Mesothelial cell of epicardium (in vitro differentiated cells): ENCODE measurements around the gene LAMB2. TPM values are rescaled to one million over a fixed set of nuclear protein-coding genes. Genes with fewer than 3 reads are reported as not detected.
A peak's percentile ranks its signal among the peaks of the same experiment; 100 is the strongest.

Experiments
- DNase-seq, 2 experiments: peaks; one replicate each; pipeline ENCODE4 v3.0.0; 2021; ENCODE audit warnings: low spot score in 2 of 2; ENCODE audit not compliant: unreplicated experiment in 2 of 2
- H3K27ac Mint-ChIP-seq: 2 replicates; pipeline ENCODE4 v1.8.0; 2021; ENCODE audit warnings: mixed read lengths
- H3K27me3 Mint-ChIP-seq: 2 replicates; pipeline ENCODE4 v1.8.0; 2021; ENCODE audit warnings: low read depth, mixed read lengths
- H3K36me3 Mint-ChIP-seq: 2 replicates; pipeline ENCODE4 v1.8.0; 2021; ENCODE audit warnings: mixed read lengths
- H3K4me1 Mint-ChIP-seq: 2 replicates; pipeline ENCODE4 v1.8.0; 2021; ENCODE audit warnings: mixed read lengths
- H3K4me3 Mint-ChIP-seq: 2 replicates; pipeline ENCODE4 v1.8.0; 2021; ENCODE audit warnings: mild to moderate bottlenecking, moderate library complexity, mixed read lengths
- H3K9me3 Mint-ChIP-seq: 2 replicates; pipeline ENCODE4 v1.8.0; 2021; ENCODE audit warnings: mixed read lengths
- total RNA-seq: library from RNA; stranded (reverse); gene quantifications from 3 replicates; pipeline ENCODE4 v1.2.1, GENCODE V29; 2021
- TF ChIP-seq, protein P1 (sequence below): fragments of 200-600 bp; sonication (generic); IDR thresholded peaks from one replicate; pipeline ENCODE4 v1.5.0; 2021; ENCODE audit warnings: antibody characterized with exemption; ENCODE audit not compliant: unreplicated experiment

The LAMB2 gene
- total RNA-seq, 1 donor from 2014 or later = 359 TPM

DNA sequence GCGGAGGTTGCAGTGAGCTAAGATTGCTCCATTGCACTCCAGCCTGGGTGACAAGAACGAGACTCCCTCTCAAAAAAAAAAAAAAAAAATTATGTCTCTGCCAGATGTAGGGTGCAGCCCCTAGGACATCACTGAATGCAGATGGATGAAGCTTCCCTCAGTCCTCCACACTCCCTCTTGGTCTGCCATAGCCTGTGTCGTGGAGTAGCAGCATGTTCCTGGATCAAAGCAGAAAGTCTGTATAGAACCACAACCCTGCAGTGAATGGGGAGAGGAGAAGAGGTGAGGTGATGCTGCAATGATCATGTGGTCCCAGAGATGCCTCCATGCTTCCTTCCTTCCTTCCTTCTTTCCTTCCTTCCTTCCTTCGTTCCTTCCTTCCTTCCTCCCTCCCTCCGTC is 15.3 kb upstream of the LAMB2 start:
- Mint-ChIP-seq H3K27ac (no peak overlapping the region), H3K27me3 (peaks cover 2% of the 10 kb centered on the region), H3K9me3 (no peaks in the 10 kb centered on the region), H3K36me3 (no peaks in the 10 kb centered on the region), H3K4me3 (no peak overlapping the region), H3K4me1 (no peaks in the 10 kb centered on the region)
- no peak for DNase-seq
- TF ChIP-seq, protein P1, sequence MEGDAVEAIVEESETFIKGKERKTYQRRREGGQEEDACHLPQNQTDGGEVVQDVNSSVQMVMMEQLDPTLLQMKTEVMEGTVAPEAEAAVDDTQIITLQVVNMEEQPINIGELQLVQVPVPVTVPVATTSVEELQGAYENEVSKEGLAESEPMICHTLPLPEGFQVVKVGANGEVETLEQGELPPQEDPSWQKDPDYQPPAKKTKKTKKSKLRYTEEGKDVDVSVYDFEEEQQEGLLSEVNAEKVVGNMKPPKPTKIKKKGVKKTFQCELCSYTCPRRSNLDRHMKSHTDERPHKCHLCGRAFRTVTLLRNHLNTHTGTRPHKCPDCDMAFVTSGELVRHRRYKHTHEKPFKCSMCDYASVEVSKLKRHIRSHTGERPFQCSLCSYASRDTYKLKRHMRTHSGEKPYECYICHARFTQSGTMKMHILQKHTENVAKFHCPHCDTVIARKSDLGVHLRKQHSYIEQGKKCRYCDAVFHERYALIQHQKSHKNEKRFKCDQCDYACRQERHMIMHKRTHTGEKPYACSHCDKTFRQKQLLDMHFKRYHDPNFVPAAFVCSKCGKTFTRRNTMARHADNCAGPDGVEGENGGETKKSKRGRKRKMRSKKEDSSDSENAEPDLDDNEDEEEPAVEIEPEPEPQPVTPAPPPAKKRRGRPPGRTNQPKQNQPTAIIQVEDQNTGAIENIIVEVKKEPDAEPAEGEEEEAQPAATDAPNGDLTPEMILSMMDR = no peak

DNA sequence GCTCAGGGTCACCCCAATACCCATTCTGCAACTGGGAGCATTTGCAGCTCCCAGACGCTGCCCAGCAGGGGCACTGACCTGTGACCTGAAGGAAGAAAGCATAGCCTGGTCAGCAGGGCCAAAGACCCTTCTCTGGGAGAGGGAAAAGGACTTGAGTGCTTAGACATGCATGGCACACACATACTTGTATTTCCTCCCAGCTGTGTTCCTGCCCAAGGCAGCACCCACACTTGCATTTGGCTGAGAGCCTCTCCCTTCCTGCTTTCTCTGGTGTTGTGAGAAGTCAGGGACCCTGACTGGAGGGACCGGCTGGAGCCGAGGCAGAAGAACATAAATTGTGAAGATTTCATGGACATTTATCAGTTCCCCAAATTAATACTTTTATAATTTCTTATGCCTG is 7.2 kb upstream of the LAMB2 start:
- H3K27me3 Mint-ChIP-seq = peaks cover 2% of the 10 kb centered on the region
- H3K4me3 Mint-ChIP-seq = no peak overlapping the region
- no peaks in the 10 kb centered on the region for H3K4me1 Mint-ChIP-seq
- no peaks in the 10 kb centered on the region for H3K36me3 Mint-ChIP-seq
- DNase-seq = no peak
- no peak overlapping the region for H3K27ac Mint-ChIP-seq
- H3K9me3 Mint-ChIP-seq = peaks cover 23% of the 10 kb centered on the region
- TF ChIP-seq, protein P1 = no peak

- Mint-ChIP-seq H3K4me3 (no peak overlapping the region), H3K36me3 (peaks cover 3% of the 10 kb centered on the region), H3K27me3 (peaks cover 2% of the 10 kb centered on the region), H3K9me3 (peaks cover 5% of the 10 kb centered on the region), H3K4me1 (peaks cover 14% of the 10 kb centered on the region), H3K27ac (peak overlapping the region; percentile 40)
- TF ChIP-seq, protein P1 = no peak
- DNase-seq = no peak
Observed at GRCh38 chr3:49135499-49135898, 2.6 kb upstream of the LAMB2 start.

DNA sequence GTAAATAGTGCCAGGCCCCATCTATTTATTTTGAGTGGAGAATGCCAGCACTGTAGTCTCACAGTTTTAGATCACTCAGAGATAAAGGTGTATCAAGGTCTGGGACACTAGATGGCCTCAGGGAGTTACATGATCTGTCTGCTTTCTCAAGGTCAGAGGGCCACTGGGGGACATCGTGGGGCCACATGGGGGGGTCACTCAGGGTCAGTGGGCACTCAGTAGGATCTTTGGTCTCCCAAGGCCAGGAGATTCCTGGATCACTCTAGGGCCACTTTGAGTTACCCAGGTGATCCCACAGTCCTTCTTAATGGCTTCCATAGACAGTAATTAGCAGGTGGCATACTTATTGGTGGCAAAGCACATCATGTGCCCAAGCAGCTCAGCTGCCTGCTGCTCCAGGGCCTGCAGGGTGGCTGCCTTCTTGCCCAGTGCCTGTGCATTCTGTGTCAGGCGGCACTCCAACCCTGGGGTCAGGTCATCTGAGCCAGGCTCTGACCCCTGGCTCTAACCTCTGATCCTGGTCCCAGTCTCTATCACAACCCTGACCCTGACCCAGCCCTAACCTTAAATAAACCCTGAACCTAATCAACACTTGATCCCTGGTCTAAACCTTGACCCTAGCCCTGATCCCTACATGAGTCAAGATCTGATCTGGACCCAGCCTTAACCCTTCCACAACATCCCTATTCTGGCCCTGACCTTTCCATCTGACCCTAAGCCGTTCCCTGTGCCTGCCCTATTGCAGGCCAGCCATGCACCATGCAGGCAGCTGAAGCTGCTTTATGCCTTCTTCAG is 1.8 kb upstream of the LAMB2 start:
- Mint-ChIP-seq H3K4me1 (peaks cover 14% of the 10 kb centered on the region), H3K9me3 (no peaks in the 10 kb centered on the region), H3K27ac (peak overlapping the region; percentile 59), H3K27me3 (no peaks in the 10 kb centered on the region), H3K36me3 (peaks cover 4% of the 10 kb centered on the region), H3K4me3 (peak overlapping the region; percentile 92)
- DNase-seq = no peak
- TF ChIP-seq, protein P1 = no peak

- TF ChIP-seq, protein P1 = no peak
- Mint-ChIP-seq H3K27ac (peak overlapping the region; percentile 97), H3K36me3 (peaks cover 11% of the 10 kb centered on the region), H3K9me3 (no peaks in the 10 kb centered on the region), H3K27me3 (no peaks in the 10 kb centered on the region), H3K4me1 (peaks cover 14% of the 10 kb centered on the region), H3K4me3 (peak overlapping the region; percentile 92)
- peak; percentile 64 to 80 for DNase-seq
Observed at GRCh38 chr3:49133226-49133951, 539 bp upstream of the LAMB2 start.
